ENCODE results near the gene MYO10. TPM values are rescaled to one million over a fixed set of nuclear protein-coding genes. Genes with fewer than 3 reads are reported as not detected.

The MYO10 gene
- polyA plus RNA-seq, 10 donors, result 19.9 to 38.1 (median 28.8) TPM

GRCh38 chr5:16944816-16945562 lies 8.9 kb upstream of the MYO10 start:
- DNase-seq, result no peak

GRCh38 chr5:16943846-16944678 lies 8.0 kb upstream of the MYO10 start:
- DNase-seq, result no peak

GRCh38 chr5:16937503-16938161 lies 1.5 kb upstream of the MYO10 start:
- DNase-seq, result no peak

- no peak for DNase-seq
These were observed 926 bp upstream of the MYO10 start for GRCh38 chr5:16936989-16937438.

GRCh38 chr5:16935231-16936149 lies 598 bp downstream of the MYO10 start:
- DNase-seq, result peak in 2 of 3 donors; percentile 59 to 65

GRCh38 chr5:16934677-16935153 lies 1.4 kb downstream of the MYO10 start:
- DNase-seq, result peak in 1 of 3 donors; percentile 62

GRCh38 chr5:16934123-16934522 lies 2.0 kb downstream of the MYO10 start:
- peak; percentile 59 to 81 (median 59) for DNase-seq

- DNase-seq, result no peak
These were observed 2.8 kb downstream of the MYO10 start for GRCh38 chr5:16933337-16933736.

- DNase-seq, result no peak
These were observed 3.7 kb downstream of the MYO10 start for GRCh38 chr5:16932401-16932800.

- peak in 2 of 3 donors; percentile 45 to 61 for DNase-seq
These were observed 4.6 kb downstream of the MYO10 start for GRCh38 chr5:16931334-16932110.

GRCh38 chr5:16930496-16930895 lies 5.6 kb downstream of the MYO10 start:
- DNase-seq, result no peak

GRCh38 chr5:16929831-16930230 lies 6.3 kb downstream of the MYO10 start:
- DNase-seq, result no peak

GRCh38 chr5:16929347-16929746 lies 6.7 kb downstream of the MYO10 start:
- DNase-seq, result no peak

GRCh38 chr5:16927613-16928012 lies 8.5 kb downstream of the MYO10 start:
- no peak for DNase-seq

- DNase-seq, result no peak
These were observed 9.7 kb downstream of the MYO10 start for GRCh38 chr5:16926417-16926816.

- DNase-seq, result peak in 1 of 3 donors; percentile 49
These were observed 11.9 kb downstream of the MYO10 start for GRCh38 chr5:16924206-16924605.

- DNase-seq, result no peak
These were observed 13.7 kb downstream of the MYO10 start for GRCh38 chr5:16922430-16922829.

GRCh38 chr5:16921211-16921610 lies 14.9 kb downstream of the MYO10 start:
- no peak for DNase-seq

- no peak for DNase-seq
These were observed 15.8 kb downstream of the MYO10 start for GRCh38 chr5:16920109-16920816.
